ENCODE measurements around the gene NAPG.

GRCh38 chr18:10528439-10528838 is 2.6 kb downstream of the NAPG start:
- TF ChIP-seq CTCF (IDR thresholded peaks at IDR 0.05; ENCODE audit: low read depth, low read length, missing input control) (no peak), ZBTB33 (IDR thresholded peaks at IDR 0.05) (no peak), MAX (IDR thresholded peaks at IDR 0.05) (no peak), REST (IDR thresholded peaks at IDR 0.05) (no peak), EGR1 (IDR thresholded peaks at IDR 0.05; ENCODE audit: low read depth in 2 of 2) (no peak), YY1 (IDR thresholded peaks at IDR 0.05) (no peak), FOXA2 (IDR thresholded peaks at IDR 0.05) (no peak), JUND (IDR thresholded peaks at IDR 0.05) (no peak), RAD21 (IDR thresholded peaks at IDR 0.05) (no peak)
